SU-DHL-6 (cell line): Measurements from ENCODE around the gene GABRA5.

Experiments
- H2AFZ ChIP-seq: fragments of 200-600 bp; sonication (generic); 2 replicates; pipeline ENCODE4 v1.6.1; 2014; ENCODE audit warnings: low read depth, mild to moderate bottlenecking, moderate library complexity, mixed read lengths, antibody characterized with exemption, low read length; ENCODE audit not compliant: severe bottlenecking
- H3F3A ChIP-seq: fragments of 200-600 bp; shearing (Covaris generic); 2 replicates; pipeline ENCODE4 v1.6.0; 2016; ENCODE audit warnings: antibody characterized with exemption, mild to moderate bottlenecking; ENCODE audit not compliant: insufficient read depth
- H3K27ac ChIP-seq: fragments of 200-600 bp; sonication (generic); 2 replicates; pipeline ENCODE4 v1.5.1; 2016; ENCODE audit warnings: low read depth, mild to moderate bottlenecking, low read length, moderate library complexity, mixed read lengths
- H3K27me3 ChIP-seq: fragments of 200-600 bp; sonication (generic), shearing (Covaris generic); 2 replicates; pipeline ENCODE4 v1.6.0; 2014; ENCODE audit warnings: mild to moderate bottlenecking, low read length
- H3K36me3 ChIP-seq: fragments of 200-600 bp; sonication (generic); 2 replicates; pipeline ENCODE4 v1.6.1; 2014; ENCODE audit warnings: mild to moderate bottlenecking, low read length, mixed read lengths
- H3K4me2 ChIP-seq: fragments of 300-600, 200-600 bp; shearing (Covaris generic), sonication (generic); 2 replicates; pipeline ENCODE4 v1.6.0; 2014; ENCODE audit warnings: low read length, low read depth, mild to moderate bottlenecking; ENCODE audit not compliant: poor library complexity, severe bottlenecking
- H3K4me3 ChIP-seq: fragments of 200-600 bp; sonication (generic); 2 replicates; pipeline ENCODE4 v1.5.1; 2014; ENCODE audit warnings: antibody characterized with exemption, low read length, mild to moderate bottlenecking, mixed read lengths; ENCODE audit not compliant: insufficient read depth, poor library complexity, severe bottlenecking
- H3K79me2 ChIP-seq: fragments of 200-600 bp; sonication (generic); 2 replicates; pipeline ENCODE4 v1.6.1; 2014; ENCODE audit warnings: mild to moderate bottlenecking, low read length, moderate library complexity; ENCODE audit not compliant: insufficient read depth
- H3K9ac ChIP-seq: fragments of 200-600 bp; sonication (generic); 2 replicates; pipeline ENCODE4 v1.7.0; 2014; ENCODE audit warnings: mild to moderate bottlenecking, low read length
- H3K9me2 ChIP-seq: fragments of 200-600 bp; sonication (generic); replicated peaks from 2 replicates; pipeline ENCODE4 v1.6.1; 2014; ENCODE audit warnings: low read length; ENCODE audit not compliant: insufficient read depth
- H3K9me3 ChIP-seq: fragments of 200-600 bp; sonication (generic); 2 replicates; pipeline ENCODE4 v1.6.1; 2014; ENCODE audit warnings: low read length, mixed read lengths; ENCODE audit not compliant: insufficient read depth
- H4K20me1 ChIP-seq: fragments of 200-600 bp; sonication (generic); 2 replicates; pipeline ENCODE4 v1.6.1; 2014; ENCODE audit warnings: low read depth, mild to moderate bottlenecking, antibody characterized with exemption, low read length, moderate library complexity, mixed read lengths
- EZH2phosphoT487 ChIP-seq: fragments of 200-600 bp; sonication (generic), shearing (Covaris generic); conservative IDR thresholded peaks from 2 replicates; pipeline ENCODE4 v1.6.1; 2018; ENCODE audit warnings: mild to moderate bottlenecking, antibody characterized with exemption, low read length, moderate library complexity, mixed read lengths
- TF ChIP-seq, protein P1 (sequence below): fragments of 200-600 bp; sonication (generic); IDR thresholded peaks from one replicate; pipeline ENCODE4 v1.5.1; 2017; ENCODE audit warnings: antibody characterized with exemption, mild to moderate bottlenecking, low read length, moderate library complexity; ENCODE audit not compliant: insufficient read depth, poor library complexity, severe bottlenecking

The GABRA5 gene

DNA sequence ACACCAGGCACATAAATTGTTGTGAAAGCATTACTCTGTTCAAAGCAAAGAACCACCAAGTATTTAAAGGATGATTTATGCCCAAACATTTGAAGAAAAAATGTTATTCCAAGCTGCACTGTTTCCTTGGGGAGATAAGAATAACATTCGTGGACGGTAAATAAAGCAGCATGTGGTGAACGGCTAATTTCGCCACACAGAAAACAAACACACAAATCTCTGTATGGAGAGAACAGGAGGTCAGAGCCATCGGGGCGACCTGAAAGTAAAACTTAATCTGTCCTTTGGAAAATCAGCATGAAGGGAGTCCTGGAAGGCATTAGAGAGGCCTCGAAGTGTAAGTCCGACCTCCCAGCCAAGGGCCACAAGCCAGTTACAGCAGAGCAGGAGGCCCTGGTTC is 77.0 kb downstream of the GABRA5 start:
- no peak overlapping the region for H3K4me3 ChIP-seq
- no peaks in the 10 kb centered on the region for H3K9me2 ChIP-seq
- no peaks in the 10 kb centered on the region for H3K79me2 ChIP-seq
- no peak overlapping the region for H3K27ac ChIP-seq
- H3K27me3 ChIP-seq: no peaks in the 10 kb centered on the region
- no peak overlapping the region for H2AFZ ChIP-seq
- no peaks in the 10 kb centered on the region for H4K20me1 ChIP-seq
- H3K9me3 ChIP-seq: no peaks in the 10 kb centered on the region
- H3F3A ChIP-seq: no peaks in the 10 kb centered on the region
- H3K4me2 ChIP-seq: no peak overlapping the region
- TF ChIP-seq, protein P1, sequence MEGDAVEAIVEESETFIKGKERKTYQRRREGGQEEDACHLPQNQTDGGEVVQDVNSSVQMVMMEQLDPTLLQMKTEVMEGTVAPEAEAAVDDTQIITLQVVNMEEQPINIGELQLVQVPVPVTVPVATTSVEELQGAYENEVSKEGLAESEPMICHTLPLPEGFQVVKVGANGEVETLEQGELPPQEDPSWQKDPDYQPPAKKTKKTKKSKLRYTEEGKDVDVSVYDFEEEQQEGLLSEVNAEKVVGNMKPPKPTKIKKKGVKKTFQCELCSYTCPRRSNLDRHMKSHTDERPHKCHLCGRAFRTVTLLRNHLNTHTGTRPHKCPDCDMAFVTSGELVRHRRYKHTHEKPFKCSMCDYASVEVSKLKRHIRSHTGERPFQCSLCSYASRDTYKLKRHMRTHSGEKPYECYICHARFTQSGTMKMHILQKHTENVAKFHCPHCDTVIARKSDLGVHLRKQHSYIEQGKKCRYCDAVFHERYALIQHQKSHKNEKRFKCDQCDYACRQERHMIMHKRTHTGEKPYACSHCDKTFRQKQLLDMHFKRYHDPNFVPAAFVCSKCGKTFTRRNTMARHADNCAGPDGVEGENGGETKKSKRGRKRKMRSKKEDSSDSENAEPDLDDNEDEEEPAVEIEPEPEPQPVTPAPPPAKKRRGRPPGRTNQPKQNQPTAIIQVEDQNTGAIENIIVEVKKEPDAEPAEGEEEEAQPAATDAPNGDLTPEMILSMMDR: no peak
- TF ChIP-seq EZH2phosphoT487: no peak
- no peak overlapping the region for H3K9ac ChIP-seq
- no peaks in the 10 kb centered on the region for H3K36me3 ChIP-seq

DNA sequence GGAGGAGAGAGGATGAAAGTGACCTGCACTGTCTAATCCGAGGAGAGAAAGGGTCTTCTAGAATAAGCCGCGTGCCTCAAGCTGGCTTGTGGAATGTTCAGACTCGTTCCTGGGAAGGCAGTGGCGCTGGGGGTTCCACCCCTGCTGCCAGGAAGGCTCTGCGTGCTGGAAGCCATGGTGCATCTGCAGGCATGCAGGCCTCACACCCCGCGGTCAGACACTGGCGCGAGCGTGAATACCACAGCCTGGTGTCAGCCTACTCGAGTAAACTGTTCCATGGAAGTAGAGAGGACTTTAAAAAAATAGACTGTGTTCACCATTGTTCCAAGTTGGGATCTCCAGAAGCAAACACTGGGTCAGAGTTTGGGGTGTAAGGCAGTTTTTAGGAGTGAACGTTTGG is 78.2 kb downstream of the GABRA5 start:
- Histone ChIP-seq H2AFZ (no peak overlapping the region), H3F3A (no peaks in the 10 kb centered on the region), H4K20me1 (no peaks in the 10 kb centered on the region), H3K27me3 (no peaks in the 10 kb centered on the region), H3K9me3 (no peaks in the 10 kb centered on the region), H3K27ac (no peak overlapping the region), H3K9ac (no peak overlapping the region), H3K9me2 (no peaks in the 10 kb centered on the region), H3K4me2 (no peak overlapping the region), H3K4me3 (no peak overlapping the region), H3K79me2 (no peaks in the 10 kb centered on the region), H3K36me3 (no peaks in the 10 kb centered on the region)
- TF ChIP-seq EZH2phosphoT487: no peak
- TF ChIP-seq, protein P1: no peak

DNA sequence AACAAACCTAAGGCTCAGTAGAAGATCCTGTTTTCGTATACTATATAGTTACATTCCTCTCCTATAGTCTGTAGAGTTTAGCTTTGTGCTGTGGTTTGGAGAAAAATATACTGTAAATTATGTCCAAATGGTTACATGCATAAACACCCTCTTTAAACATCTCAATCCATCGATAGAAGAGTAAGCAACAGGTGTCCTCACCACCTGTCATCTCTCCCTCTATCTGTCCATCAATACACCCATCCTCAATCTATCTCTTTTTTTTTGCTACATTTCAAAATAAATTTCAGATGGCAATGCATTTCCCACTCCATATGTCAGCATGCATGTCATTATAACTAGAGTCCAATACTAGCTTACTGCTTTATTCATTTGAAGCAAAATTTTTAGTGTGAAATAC is 83.1 kb downstream of the GABRA5 start:
- Histone ChIP-seq H3K9ac (no peak overlapping the region), H3K9me3 (no peaks in the 10 kb centered on the region; the same call in 1 of the 2 replicates)

More for the DNA sequence above, 83.1 kb downstream of the GABRA5 start:
- Histone ChIP-seq H3K4me2 (no peak overlapping the region), H3K79me2 (no peaks in the 10 kb centered on the region), H2AFZ (no peak overlapping the region), H3K36me3 (no peaks in the 10 kb centered on the region), H3F3A (no peaks in the 10 kb centered on the region), H3K4me3 (no peak overlapping the region), H3K27me3 (no peaks in the 10 kb centered on the region), H3K9me2 (no peaks in the 10 kb centered on the region), H3K27ac (no peak overlapping the region), H4K20me1 (no peaks in the 10 kb centered on the region)
- no peak for TF ChIP-seq EZH2phosphoT487
- TF ChIP-seq, protein P1: no peak
